Endometrium (tissue), 2 donors: ENCODE measurements around the gene CCDC172.
A peak's percentile ranks its signal among the peaks of the same experiment; 100 is the strongest.
"Not testable (repeated sequence)": the region's sequence is repeated elsewhere in the genome, so short reads cannot be mapped to it uniquely, and the experiment has no call there.

Experiments
- FAIRE-seq: peaks from 2 replicates; lab custom pipeline; 2012; peaks lifted over from hg19 to GRCh38; lab: Jason Lieb, UNC
- donor health status: control.
- donor health status: control.

The CCDC172 gene

DNA sequence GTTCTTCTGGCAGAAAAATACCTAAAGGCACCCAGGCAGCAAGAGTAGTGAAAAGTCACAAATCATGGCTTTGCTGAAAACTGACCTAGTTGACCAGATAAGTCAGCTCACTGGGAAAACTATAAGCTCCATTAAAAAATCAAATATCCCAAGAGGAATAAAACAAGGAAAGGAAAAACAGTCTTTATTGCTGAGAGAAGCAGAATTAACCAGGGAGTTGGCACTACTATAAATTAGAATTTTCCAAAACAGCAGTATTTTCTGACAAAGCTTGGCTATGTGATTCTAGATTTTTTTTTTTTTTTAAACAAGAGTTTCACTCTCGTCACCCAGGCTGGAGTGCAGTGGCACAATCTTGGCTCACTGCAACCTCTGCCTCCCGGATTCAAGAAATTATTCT is 12.6 kb downstream of the CCDC172 start:
- FAIRE-seq = no peak

DNA sequence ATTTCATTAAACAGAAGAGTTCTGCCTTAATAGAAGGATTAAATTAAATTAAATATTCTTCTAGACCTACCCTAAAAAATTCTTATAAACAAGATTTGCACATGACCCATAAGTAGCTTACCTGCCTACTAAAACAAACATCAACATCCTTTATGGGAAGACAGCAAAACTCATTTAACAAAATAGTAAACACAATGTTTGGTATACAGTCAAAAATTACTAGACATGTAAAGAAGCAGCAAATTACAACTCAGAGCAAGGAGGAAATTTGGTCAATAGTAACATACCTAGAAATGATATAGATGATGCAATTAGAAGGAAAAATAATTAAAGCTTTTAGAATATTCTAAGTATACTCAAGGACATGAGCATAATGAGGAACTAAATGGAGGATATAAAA is 27.9 kb downstream of the CCDC172 start:
- FAIRE-seq = no peak

DNA sequence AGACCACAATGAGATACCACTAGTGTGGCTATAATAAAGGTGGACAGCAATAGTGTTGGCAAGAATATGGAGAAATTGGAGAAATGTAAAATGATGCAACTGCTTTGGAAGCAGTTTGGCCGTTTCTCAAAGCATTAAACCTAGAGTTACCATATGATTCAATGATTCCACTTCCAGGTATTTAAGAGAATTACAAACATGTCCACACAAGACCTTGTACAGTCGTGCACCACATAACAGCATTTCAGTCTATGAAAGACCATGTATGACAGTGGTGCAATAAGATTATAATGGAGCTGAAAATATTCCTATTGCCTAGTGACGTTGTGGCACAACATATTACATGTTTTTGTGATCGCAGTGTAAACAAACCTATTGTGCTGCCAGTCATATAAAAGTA is 29.6 kb downstream of the CCDC172 start:
- no peak for FAIRE-seq

DNA sequence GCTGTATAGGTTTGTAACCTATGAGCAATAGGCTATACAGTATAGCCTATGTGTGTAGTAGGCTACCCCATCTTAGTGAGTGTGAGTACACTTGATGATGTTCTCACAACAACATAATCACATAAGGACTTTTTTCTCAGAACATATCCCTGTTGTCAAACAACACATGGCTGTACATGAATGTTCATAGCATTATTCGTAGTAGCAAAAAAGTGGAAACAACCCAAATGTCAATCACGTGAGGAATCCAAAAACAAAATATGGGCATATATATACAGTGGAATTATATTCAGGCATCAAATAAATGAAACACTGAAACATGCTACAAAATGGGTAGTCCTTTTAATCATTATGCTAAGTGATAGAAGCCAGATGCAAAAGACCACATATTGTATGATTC is 31.1 kb downstream of the CCDC172 start:
- no peak for FAIRE-seq

DNA sequence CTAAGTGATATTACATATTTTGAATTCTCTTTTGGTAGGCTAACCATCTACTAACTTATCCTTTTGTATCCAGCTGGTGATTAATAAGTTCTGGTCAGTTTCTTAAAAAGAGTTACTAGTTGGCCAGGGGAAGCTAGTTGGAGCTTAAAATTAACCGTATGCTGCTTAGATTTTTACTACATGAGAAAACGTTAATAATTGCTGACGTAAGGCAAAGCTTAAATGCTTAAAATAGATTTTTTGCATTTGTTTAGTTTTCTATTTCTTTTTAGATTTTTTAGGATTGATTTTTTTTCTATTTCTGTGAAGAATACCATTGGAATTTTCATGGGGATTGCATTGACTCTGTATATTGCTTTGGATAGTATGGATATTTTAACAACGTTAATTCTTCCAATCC is 32.6 kb downstream of the CCDC172 start:
- FAIRE-seq = no peak

DNA sequence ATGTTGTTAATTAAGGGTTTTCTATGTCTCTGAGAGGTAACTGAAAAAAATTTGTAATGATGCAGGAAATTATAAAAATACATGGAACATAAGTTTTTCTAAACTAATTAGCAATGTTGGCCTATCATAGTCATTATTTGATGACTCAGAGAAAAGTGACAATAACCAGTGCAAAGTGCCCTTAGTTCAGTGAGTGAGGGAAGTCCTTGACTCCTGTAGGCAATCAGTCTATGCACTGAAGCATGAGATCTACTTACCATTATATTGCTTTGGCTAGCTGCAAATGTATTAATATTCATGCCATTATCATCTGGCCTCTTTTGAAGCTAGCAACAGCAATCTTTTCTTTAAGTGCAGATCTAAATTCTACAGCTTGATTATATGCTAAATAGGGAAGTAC is 40.6 kb downstream of the CCDC172 start:
- no peak for FAIRE-seq

DNA sequence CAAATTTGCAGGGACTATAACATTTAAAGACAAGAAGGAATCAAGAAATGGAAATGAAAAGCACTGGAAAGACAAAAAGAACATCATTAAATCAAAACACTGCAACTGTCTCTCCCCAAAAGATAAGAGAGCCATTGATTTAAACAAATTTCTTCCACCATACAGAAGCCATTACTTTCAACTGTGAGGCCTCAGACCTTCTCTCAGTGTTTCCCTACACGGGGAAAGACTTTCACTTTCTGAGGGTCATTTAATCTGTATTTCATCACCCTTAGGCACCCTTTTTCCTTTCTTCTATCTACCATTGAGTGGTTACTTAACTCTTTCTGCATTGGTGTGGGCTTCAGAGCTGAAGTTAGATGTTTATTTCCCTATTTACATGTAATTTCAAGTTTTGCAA is 47.5 kb downstream of the CCDC172 start:
- no peak for FAIRE-seq

- FAIRE-seq = no peak
Observed at GRCh38 chr10:116382290-116382689, 58.0 kb downstream of the CCDC172 start.

DNA sequence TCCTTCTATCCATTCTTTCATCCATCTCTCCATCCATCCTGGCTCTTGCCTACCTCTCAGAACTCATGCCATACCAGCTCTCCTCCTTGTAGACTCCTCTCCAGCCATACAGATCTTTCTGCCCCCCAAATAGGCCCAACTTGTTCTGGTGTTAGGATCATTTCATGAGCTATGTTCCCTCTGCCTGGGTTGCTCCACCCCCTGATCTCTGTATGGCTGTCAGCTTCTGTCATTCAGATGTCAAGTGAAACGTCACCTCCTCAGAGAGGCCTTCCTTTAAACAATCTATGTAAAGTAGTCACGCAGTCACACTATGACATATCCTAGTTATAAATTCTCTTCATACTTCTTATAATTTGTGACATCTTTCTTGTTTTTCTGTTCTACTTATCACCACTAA is 61.1 kb downstream of the CCDC172 start:
- FAIRE-seq = no peak

GRCh38 chr10:116385994-116386809 is 62.0 kb downstream of the CCDC172 start:
- peak; percentile 43 for FAIRE-seq

GRCh38 chr10:116393246-116393831 is 69.1 kb downstream of the CCDC172 start:
- not testable (repeated sequence) for FAIRE-seq

- no peak for FAIRE-seq
Observed at GRCh38 chr10:116395223-116395985, 71.2 kb downstream of the CCDC172 start.

- FAIRE-seq = no peak
Observed at GRCh38 chr10:116398224-116398623, 74.0 kb downstream of the CCDC172 start.

DNA sequence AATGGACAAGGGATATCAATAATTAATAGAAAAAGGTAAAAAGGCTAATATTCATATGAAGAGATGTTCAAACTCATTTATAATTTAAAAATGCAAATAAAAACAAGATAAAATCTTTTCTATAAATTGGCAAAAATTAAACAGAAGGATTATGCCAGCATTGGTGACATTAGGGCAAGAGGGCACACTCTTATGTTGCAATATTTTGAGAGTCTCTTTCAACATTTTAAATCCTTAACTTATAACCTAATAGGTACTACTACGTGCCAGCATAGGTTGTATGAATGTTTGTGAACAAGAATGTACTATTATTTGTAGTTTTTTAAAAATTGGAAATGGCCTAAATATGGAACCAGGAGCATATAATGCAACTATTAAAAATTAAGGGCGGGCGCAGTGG is 78.6 kb downstream of the CCDC172 start:
- no peak for FAIRE-seq

GRCh38 chr10:116403740-116404250 is 79.5 kb downstream of the CCDC172 start:
- FAIRE-seq = no peak

DNA sequence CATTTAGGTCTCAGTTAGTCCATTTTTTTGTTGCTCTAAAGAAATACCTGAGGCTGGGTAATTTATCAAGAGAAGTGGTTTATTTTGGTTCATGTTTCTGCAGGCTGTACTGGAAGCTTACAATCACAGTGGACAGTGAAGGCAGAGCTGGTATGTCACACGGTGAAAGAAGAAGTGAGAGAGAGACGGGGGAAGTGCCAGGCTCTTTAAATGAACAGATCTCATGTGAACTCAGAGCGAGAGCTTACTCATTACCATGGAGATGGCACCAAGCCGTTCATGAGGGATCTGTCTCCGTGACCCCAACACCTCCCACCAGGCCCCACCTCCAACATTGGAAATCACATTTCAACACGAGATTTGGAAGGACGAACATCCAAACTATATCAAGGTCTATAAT is 84.5 kb downstream of the CCDC172 start:
- FAIRE-seq = no peak

GRCh38 chr10:116410351-116410750 is 86.1 kb downstream of the CCDC172 start:
- FAIRE-seq = peak; percentile 29

- FAIRE-seq = no peak
Observed at GRCh38 chr10:116417821-116418220, 93.6 kb downstream of the CCDC172 start.

DNA sequence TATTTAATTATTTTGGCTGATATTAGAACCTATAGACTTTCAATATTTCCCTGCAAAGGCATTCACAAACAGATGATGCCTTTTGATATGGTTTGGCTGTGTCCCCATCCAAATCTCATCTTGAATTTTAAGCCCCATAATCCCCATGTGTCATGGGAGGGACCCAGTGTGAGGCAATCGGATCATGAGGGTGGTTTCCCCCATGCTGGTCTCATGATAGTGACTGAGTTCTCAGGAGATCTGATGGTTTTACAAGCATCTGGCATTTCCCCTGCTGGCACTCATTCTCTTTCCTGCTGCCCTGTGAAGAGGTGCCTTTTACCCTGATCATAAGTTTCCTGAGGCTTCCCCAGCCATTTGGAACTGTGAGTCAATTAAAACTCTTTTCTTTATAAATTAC is 94.1 kb downstream of the CCDC172 start:
- no peak for FAIRE-seq

- no peak for FAIRE-seq
Observed at GRCh38 chr10:116421815-116422214, 97.6 kb downstream of the CCDC172 start.

DNA sequence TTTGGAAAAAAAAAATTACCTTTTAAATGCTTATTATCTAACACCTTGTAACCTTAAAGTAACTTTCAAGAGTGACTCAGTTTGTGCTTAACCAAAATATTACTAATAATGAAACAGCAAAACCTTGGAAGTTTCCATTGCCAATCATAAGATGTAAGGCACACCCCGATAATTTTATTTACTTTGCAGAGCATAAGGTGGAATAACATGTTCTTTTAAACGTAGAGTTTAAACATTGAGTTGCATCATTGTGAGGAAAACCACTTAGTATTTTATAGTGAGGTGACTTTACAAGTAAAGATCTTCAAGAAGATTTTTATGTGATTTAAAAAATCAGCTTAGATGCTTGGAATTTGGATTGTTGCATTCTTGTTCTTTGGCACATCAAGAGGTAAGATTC is 103.4 kb downstream of the CCDC172 start, which contains the start of gene PNLIPRP3:
Gene PNLIPRP3 (plus strand): TSS at position 177 of the 400 bp plus-strand sequence. CDS start 166 bp downstream, at position 343.
- FAIRE-seq = no peak

DNA sequence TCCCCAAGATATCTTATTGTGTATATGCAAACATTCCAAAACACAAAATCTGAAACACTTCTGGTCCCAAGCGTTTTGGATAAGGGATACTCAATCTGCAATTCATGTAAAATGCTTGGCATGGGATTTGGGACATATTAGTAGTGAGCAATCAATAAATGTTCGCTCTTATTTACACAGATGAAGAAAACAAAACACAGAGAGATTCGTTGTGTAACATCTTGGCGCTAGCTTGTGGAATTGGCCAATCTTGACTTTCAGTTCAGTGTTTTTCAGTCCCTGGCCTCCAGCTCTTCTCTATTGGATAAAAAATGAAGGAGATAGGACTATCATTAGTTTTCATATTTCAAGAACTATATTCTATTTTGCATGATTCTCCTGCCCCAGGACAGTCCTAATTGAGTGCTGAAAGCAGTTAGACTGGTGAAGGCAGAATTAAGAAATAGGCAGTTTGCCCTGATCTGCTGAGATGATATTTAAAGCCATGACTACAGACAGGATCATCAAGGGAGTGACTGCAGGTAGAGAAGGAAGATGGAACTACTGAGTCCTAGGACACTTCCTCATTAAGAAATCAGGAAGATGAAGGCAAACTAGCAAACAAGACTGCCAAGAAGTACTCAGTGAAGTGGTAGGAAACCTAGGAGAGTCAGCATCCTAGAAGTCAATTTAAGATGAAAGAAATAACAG is 105.2 kb downstream of the CCDC172 start:
- no peak for FAIRE-seq
